Lung (tissue), 12 donors: Measurements from ENCODE around the gene C14orf39. TPM values are rescaled to one million over a fixed set of nuclear protein-coding genes. Genes with fewer than 3 reads are reported as not detected.

Experiments
- ATAC-seq: fragments of 200-7000 bp; cut with Tn5 transposase; one replicate; pipeline ENCODE4 v1.9.1; 2020; ENCODE audit warnings: moderate number of reproducible peaks; ENCODE audit not compliant: insufficient read depth, low FRiP score
- DNase-seq, 3 donors: peaks; one replicate each; pipeline ENCODE4 v3.0.0-alpha.2; 2013 to 2017
- H3K27ac ChIP-seq, 2 donors: one replicate each; pipeline ENCODE4 v1.5.1; 2013; ENCODE audit warnings: mild to moderate bottlenecking in 2 of 2, moderate library complexity in 2 of 2, control low read depth in 1 of 2, inconsistent platforms in 1 of 2, low read depth in 1 of 2, low read length in 1 of 2
- H3K27me3 ChIP-seq, 3 donors: one replicate each; pipeline ENCODE4 v1.5.1; 2013; ENCODE audit warnings: low read length in 2 of 3; ENCODE audit not compliant: control insufficient read depth in 3 of 3, insufficient read depth in 3 of 3
- H3K36me3 ChIP-seq, 4 donors: one replicate each; pipeline ENCODE4 v1.5.1; 2013; ENCODE audit warnings: low read length in 4 of 4, mild to moderate bottlenecking in 1 of 4, moderate library complexity in 1 of 4; ENCODE audit not compliant: control insufficient read depth in 4 of 4, insufficient read depth in 4 of 4
- H3K4me1 ChIP-seq, 5 donors: one replicate each; pipeline ENCODE4 v1.5.1; 2013; ENCODE audit warnings: low read length in 5 of 5, mild to moderate bottlenecking in 2 of 5, moderate library complexity in 1 of 5; ENCODE audit not compliant: control insufficient read depth in 5 of 5, insufficient read depth in 5 of 5
- H3K4me3 ChIP-seq: one replicate; pipeline ENCODE4 v1.5.1; 2013; ENCODE audit warnings: mild to moderate bottlenecking, control low read depth, moderate library complexity
- H3K9ac ChIP-seq, 2 donors: one replicate each; pipeline ENCODE4 v1.5.1; 2013; ENCODE audit warnings: low read length in 2 of 2, control low read depth in 1 of 2; ENCODE audit not compliant: insufficient read depth in 1 of 2
- H3K9me3 ChIP-seq, 4 donors: one replicate each; pipeline ENCODE4 v1.5.1; 2013; ENCODE audit warnings: low read length in 3 of 4, mild to moderate bottlenecking in 1 of 4, moderate library complexity in 1 of 4; ENCODE audit not compliant: control insufficient read depth in 4 of 4, insufficient read depth in 3 of 4
- WGBS, 2 donors: extraction: QIAGEN DNeasy Blood & Tissue Kit; methylation state at CpG; one replicate each; pipeline ENCODE4 v1.1.7; 2013; 5-methylcytosine and 5-hydroxymethylcytosine counted together
- polyA plus RNA-seq, 2 donors: library from polyadenylated mRNA; stranded (reverse); fragments of 200-250 nt; gene quantifications; one replicate each; pipeline ENCODE4 v1.2.1, GENCODE V29; 2013
- total RNA-seq, 2 donors: library from RNA; depleted of rRNA in 1 of 2; stranded (reverse); fragments of >200 nt in 1 of 2; gene quantifications; one replicate each; pipeline ENCODE4 v1.2.1, GENCODE V29; 2014 to 2021
- TF ChIP-seq, protein P1 (sequence below): IDR thresholded peaks from 2 replicates; pipeline ENCODE4 v1.5.1; 2012; ENCODE audit warnings: mild to moderate bottlenecking; ENCODE audit errors: control extremely low read depth, extremely low read depth
- donor health status: control.
- donor health status: control.
- donor health status: Bipolar disorder and iron deficiency.
- donor health status: healthy.
- donor health status: DM: yes; HTN: yes; CAD: no.

Gene C14orf39
- total and polyA plus RNA-seq, 4 donors: 0.02 to 1.1 (median 0.36) TPM

- peak in 2 of 3 donors; percentile 6 to 24 for DNase-seq
- no peaks in the 10 kb centered on the region for H3K36me3 ChIP-seq
- WGBS, 2 donors: 4 to 7% methylated on average over 58 of the region's 58 CpGs
- peaks cover 0 to 18% (median 0%) of the 10 kb centered on the region in 4 donors for H3K9me3 ChIP-seq
- H3K9ac ChIP-seq: no peak overlapping the region
- no peak for ATAC-seq
- peaks cover 18 to 98% (median 96%) of the 10 kb centered on the region in 3 donors for H3K27me3 ChIP-seq
- no peak overlapping the region for H3K4me3 ChIP-seq
- TF ChIP-seq, protein P1, sequence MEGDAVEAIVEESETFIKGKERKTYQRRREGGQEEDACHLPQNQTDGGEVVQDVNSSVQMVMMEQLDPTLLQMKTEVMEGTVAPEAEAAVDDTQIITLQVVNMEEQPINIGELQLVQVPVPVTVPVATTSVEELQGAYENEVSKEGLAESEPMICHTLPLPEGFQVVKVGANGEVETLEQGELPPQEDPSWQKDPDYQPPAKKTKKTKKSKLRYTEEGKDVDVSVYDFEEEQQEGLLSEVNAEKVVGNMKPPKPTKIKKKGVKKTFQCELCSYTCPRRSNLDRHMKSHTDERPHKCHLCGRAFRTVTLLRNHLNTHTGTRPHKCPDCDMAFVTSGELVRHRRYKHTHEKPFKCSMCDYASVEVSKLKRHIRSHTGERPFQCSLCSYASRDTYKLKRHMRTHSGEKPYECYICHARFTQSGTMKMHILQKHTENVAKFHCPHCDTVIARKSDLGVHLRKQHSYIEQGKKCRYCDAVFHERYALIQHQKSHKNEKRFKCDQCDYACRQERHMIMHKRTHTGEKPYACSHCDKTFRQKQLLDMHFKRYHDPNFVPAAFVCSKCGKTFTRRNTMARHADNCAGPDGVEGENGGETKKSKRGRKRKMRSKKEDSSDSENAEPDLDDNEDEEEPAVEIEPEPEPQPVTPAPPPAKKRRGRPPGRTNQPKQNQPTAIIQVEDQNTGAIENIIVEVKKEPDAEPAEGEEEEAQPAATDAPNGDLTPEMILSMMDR: no peak
- no peak overlapping the region for H3K27ac ChIP-seq
- H3K4me1 ChIP-seq: peaks cover 0 to 11% (median 4%) of the 10 kb centered on the region in 5 donors
Measured at GRCh38 chr14:60509438-60510253, 23.8 kb upstream of the C14orf39 start.

- no peak within 1 kb of the TSS for H3K4me3 ChIP-seq
Measured at GRCh38 chr14:60508707-60509437, 23.0 kb upstream of the C14orf39 start, which contains the start of gene SIX6. SIX6 (plus strand) TSS chr14:60509146; CDS start chr14:60509399, 253 bp downstream.

DNA sequence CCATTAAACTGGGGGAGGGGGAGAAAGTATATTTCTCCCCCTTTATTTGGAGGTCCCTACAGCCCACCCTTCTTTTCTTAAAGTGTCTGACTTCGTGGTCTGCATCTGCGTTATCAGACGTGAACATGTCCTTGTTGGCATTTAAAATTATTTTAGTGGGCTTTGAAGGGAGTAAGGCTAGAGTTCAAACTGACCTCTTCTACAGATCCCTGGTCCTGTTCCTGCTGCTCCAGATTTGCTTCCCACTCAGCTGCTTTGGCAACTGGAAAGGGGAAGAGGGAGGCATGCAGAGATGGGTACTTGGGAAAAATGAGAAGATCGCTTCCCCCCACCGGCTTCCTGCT, 22.5 kb upstream of the C14orf39 start:
- Histone ChIP-seq H3K9me3 (peaks cover 0 to 18% (median 0%) of the 10 kb centered on the region in 4 donors), H3K27me3 (peaks cover 18 to 99% (median 98%) of the 10 kb centered on the region in 3 donors), H3K36me3 (no peaks in the 10 kb centered on the region), H3K27ac (no peak overlapping the region), H3K4me3 (no peak overlapping the region), H3K4me1 (peaks cover 0 to 11% (median 4%) of the 10 kb centered on the region in 5 donors), H3K9ac (no peak overlapping the region)
- TF ChIP-seq, protein P1: no peak
- no peak for ATAC-seq
- no peak for DNase-seq
- WGBS, 2 donors: 7% methylated on average over 5 of the region's 5 CpGs

More at GRCh38 chr14:60508707-60509437, 23.0 kb upstream of the C14orf39 start, which contains the start of gene SIX6:
- TF ChIP-seq, protein P1: no peak
- peaks cover 18 to 99% (median 98%) of the 10 kb centered on the region in 3 donors for H3K27me3 ChIP-seq
- H3K9ac ChIP-seq: no peak within 1 kb of the TSS
- H3K9me3 ChIP-seq: peaks cover 0 to 18% (median 0%) of the 10 kb centered on the region in 4 donors
- ATAC-seq (no peak), DNase-seq (peak; percentile 44 to 63 (median 57))
- WGBS, 2 donors: 2 to 3% methylated on average over 41 to 55 of the region's 55 CpGs
- no peaks in the 10 kb centered on the region for H3K36me3 ChIP-seq
- H3K27ac ChIP-seq: no peak within 1 kb of the TSS
- H3K4me1 ChIP-seq: peaks cover 0 to 11% (median 4%) of the 10 kb centered on the region in 5 donors
